ENCODE data around the gene NINL. TPM values are rescaled to one million over a fixed set of nuclear protein-coding genes. Genes with fewer than 3 reads are reported as not detected.

NINL gene
- total RNA-seq, 1 experiment from 2014 or later, result 7.2 TPM

DNA sequence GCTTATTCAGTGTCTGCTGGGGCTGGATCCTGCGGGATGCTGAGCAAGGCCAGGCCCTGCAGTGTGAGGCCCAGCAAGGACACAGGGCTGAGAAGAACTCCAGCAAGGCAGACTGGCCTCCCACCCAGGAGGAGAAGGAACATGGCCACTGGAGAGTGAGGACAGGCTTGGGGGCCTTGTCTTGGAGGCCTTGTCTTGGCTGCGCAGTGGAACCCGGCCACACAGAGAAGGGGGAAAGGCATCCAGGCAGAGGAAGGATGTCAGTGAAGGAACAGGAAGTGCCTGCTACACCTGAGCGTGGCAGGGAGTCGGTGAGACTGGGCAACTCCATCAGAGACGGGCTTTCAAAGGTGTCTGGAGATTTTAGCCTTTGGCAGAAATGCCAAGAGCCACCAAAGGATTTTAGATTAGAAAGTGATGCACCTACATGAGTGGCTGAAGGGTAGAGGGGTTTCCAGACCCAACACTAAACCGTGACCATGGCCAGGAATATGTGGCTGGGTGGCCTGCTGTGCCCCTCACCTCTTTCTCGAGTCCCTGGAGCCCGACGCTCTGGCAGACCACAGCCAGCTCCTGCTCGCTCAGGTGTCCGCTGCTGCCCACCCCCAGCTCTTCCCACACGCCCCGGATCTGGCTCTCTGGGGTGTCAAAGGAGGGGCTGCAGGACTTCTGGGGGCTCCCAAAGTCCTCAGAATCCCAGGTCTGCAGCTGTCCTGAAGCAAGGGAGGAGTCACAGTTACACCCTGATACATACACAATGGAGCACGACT lies 80.8 kb downstream of the NINL start:
- ATAC-seq (no peak), DNase-seq (ENCODE audit: low read depth, low spot score) (no peak)
- intact Hi-C loops (cut with micrococcal nuclease), result no loop called here
- Histone ChIP-seq H3K4me2 (ENCODE audit: low read length) (no peak overlapping the region), H3K27ac (ENCODE audit: low read depth, low read length) (no peak overlapping the region), H3K4me3 (replicated peaks in 1 of 2; ENCODE audit: low read depth in 1 of 2, low read length in 2 of 2) (no peak overlapping the region), H3K36me3 (ENCODE audit: control insufficient read depth in 1 of 2, insufficient read depth in 2 of 2, low read length in 2 of 2) (no peaks in the 10 kb centered on the region; a peak in 1 of 4 replicates), H2AFZ (ENCODE audit: low read depth, low read length, poor library complexity, severe bottlenecking) (no peak overlapping the region), H3K9me2 (ENCODE audit: insufficient read depth) (no peaks in the 10 kb centered on the region), H3K9ac (ENCODE audit: low read length) (no peak overlapping the region), H3K9me3 (ENCODE audit: control insufficient read depth in 1 of 2, insufficient read depth in 1 of 2, low read depth in 1 of 2, low read length in 2 of 2) (no peaks in the 10 kb centered on the region), H3K79me2 (ENCODE audit: insufficient read depth, low read length) (no peaks in the 10 kb centered on the region), H4K20me1 (ENCODE audit: insufficient read depth) (no peaks in the 10 kb centered on the region), H3K27me3 (ENCODE audit: insufficient read depth, low read length) (no peaks in the 10 kb centered on the region), H3K4me1 (ENCODE audit: control insufficient read depth in 1 of 2, insufficient read depth in 2 of 2, low read length in 2 of 2) (peaks cover 5 to 6% of the 10 kb centered on the region in 2 experiments; a peak in 2 of 4 replicates)
- no peak for TF ChIP-seq EGR1 (IDR thresholded peaks at IDR 0.05; ENCODE audit: low read depth)
- TF ChIP-seq POLR2A (IDR thresholded peaks at IDR 0.05; ENCODE audit: borderline replicate concordance, extremely low read depth, insufficient read depth, insufficient read length), result no peak
- no peak for TF ChIP-seq CEBPB (IDR thresholded peaks at IDR 0.05; ENCODE audit: low read depth)
- TF ChIP-seq, protein P1, sequence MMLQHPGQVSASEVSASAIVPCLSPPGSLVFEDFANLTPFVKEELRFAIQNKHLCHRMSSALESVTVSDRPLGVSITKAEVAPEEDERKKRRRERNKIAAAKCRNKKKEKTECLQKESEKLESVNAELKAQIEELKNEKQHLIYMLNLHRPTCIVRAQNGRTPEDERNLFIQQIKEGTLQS (IDR thresholded peaks at IDR 0.05), result no peak
- TF ChIP-seq, protein P2, sequence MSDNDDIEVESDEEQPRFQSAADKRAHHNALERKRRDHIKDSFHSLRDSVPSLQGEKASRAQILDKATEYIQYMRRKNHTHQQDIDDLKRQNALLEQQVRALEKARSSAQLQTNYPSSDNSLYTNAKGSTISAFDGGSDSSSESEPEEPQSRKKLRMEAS (IDR thresholded peaks at IDR 0.05), result no peak
- no peak for TF ChIP-seq EZH2 (IDR thresholded peaks at IDR 0.05)
- no peak for TF ChIP-seq JUND (IDR thresholded peaks at IDR 0.05)
- TF ChIP-seq SIN3A (IDR thresholded peaks at IDR 0.05; ENCODE audit: low read depth), result no peak
- no peak for TF ChIP-seq YY1 (IDR thresholded peaks at IDR 0.05; ENCODE audit: extremely low read depth, insufficient replicate concordance, low read depth, low read length)
- no peak for TF ChIP-seq POLR2AphosphoS5 (IDR thresholded peaks at IDR 0.05; ENCODE audit: low read depth, low read length)
- no peak for TF ChIP-seq CBX3 (IDR thresholded peaks at IDR 0.05; ENCODE audit: low read depth)
- TF ChIP-seq ZFX (IDR thresholded peaks at IDR 0.05), result no peak
- no peak for TF ChIP-seq RAD21 (IDR thresholded peaks at IDR 0.05; ENCODE audit: low read depth)
- ChIA-PET RAD21 (ENCODE audit: low non-redundant PET in 1 of 2, low total read pairs in 2 of 2, uncharacterized antibody in 2 of 2, unreplicated experiment in 2 of 2) (no interaction called here), CTCF (no interaction called here), POLR2A (no interaction called here)
- no TSS peak for BruUV-seq (replicated peaks)
